ENCODE results near the gene GPR61.

DNA sequence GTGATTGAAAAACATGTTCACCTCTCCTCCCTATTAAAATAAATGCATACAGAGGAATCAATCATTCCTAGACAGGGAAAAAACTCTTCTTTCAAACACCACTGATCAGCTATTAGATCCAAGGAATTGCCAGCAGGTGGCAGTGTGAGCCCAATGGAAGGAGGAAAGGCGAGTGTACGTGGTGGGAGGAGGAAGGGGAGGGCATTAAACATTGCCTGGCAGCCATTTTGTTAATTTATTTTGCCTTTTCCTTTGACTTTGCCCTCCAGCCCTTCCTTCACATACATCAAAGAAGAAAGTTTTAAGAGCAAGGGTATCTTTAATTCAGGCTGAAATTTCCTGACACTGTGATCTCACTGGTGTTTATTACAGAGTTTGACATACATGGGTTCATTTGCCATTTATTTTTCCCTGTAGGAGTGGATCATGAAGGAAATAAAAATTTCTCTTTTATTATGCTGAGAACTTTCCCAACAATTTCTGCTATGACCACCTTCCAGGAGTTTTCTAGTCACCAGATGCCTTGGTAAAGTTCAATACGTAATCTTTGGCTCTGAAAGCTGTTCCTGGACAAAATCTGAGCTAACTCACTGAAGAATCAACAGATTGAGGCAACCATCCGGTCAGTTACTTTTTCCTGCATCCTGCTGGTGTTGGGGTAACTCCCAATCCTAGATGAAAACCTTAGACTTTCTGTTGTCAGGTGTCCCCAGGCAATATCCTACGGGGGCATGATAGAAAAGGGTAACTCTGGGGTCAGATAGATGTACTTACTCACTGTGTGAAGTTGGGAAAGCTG lies 6.8 kb downstream of the GPR61 start:
- TF ChIP-seq, protein P1, sequence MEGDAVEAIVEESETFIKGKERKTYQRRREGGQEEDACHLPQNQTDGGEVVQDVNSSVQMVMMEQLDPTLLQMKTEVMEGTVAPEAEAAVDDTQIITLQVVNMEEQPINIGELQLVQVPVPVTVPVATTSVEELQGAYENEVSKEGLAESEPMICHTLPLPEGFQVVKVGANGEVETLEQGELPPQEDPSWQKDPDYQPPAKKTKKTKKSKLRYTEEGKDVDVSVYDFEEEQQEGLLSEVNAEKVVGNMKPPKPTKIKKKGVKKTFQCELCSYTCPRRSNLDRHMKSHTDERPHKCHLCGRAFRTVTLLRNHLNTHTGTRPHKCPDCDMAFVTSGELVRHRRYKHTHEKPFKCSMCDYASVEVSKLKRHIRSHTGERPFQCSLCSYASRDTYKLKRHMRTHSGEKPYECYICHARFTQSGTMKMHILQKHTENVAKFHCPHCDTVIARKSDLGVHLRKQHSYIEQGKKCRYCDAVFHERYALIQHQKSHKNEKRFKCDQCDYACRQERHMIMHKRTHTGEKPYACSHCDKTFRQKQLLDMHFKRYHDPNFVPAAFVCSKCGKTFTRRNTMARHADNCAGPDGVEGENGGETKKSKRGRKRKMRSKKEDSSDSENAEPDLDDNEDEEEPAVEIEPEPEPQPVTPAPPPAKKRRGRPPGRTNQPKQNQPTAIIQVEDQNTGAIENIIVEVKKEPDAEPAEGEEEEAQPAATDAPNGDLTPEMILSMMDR (conservative IDR thresholded peaks at IDR 0.05) = peak; percentile 98
- TF ChIP-seq EZH2 (IDR thresholded peaks at IDR 0.05; ENCODE audit: low read depth) = no peak
